ENCODE measurements around the gene CLN6. TPM values are rescaled to one million over a fixed set of nuclear protein-coding genes. Genes with fewer than 3 reads are reported as not detected.
A peak's percentile ranks its signal among the peaks of the same experiment; 100 is the strongest.

CLN6 gene
- total RNA-seq, 1 experiment from 2014 or later: 71.9 TPM

DNA sequence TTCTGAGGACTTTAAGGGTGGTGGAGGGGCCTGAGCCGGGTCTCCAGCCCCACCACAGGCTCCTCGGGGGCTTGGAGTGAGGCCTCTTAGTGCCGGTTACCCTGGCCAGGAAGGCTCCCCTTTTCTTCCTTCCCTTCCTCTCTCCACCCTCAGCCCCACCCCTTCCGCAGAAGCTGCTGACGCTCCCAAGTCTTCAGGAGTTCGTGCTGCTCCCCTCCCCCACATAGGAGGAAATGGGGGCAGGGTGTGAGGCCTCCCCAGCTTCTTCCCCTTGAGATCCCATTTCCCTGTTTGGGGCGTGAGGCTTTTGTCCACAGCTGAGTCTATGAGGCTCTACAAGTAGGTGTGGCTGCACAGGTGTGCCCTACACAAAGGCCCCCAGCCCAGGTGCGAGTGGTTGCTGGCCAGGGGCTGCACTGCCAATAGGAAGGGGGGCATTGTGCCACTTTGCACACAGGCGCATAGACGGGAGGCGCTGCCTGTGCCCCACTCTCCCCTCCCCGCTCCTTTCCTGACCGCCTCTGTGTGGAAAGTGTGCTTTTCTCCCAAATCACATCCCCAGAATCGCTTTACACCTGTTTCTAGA lies 23.5 kb downstream of the CLN6 start:
- Mint-ChIP-seq H3K36me3 (ENCODE audit: insufficient read depth in 1 of 3, low read depth in 3 of 3) (peaks cover 5 to 12% (median 8%) of the 10 kb centered on the region in 3 experiments; a peak in 4 of 7 replicates), H3K27ac (peak overlapping the region; percentile 82 to 95 (median 94); a peak in 6 of 7 replicates)
- no peaks in the 10 kb centered on the region for H3K79me2 ChIP-seq (ENCODE audit: insufficient read depth, low read length)

More for the DNA sequence above, 23.5 kb downstream of the CLN6 start:
- Histone ChIP-seq H2AK5ac (ENCODE audit: insufficient read length, low read length) (no peak overlapping the region), H2BK120ac (ENCODE audit: low read depth, low read length, poor library complexity, severe bottlenecking) (no peak overlapping the region), H3K4me2 (ENCODE audit: insufficient read depth, insufficient read length, low read length) (no peak overlapping the region), H3K9ac (ENCODE audit: extremely low read depth, insufficient read length, low read length) (no peak overlapping the region), H3K4me1 (ENCODE audit: insufficient read depth, low read length) (peaks cover 11% of the 10 kb centered on the region), H2BK5ac (ENCODE audit: insufficient read length, low read length) (no peak overlapping the region), H3K23me2 (ENCODE audit: insufficient read length, low read depth, low read length, poor library complexity, severe bottlenecking) (no peaks in the 10 kb centered on the region), H4K91ac (ENCODE audit: insufficient read length, low read depth, low read length) (no peak overlapping the region), H3K18ac (ENCODE audit: insufficient read length, low read depth, low read length) (no peak overlapping the region), H4K8ac (replicated peaks; ENCODE audit: insufficient read length, low read depth, low read length) (no peak overlapping the region), H3K56ac (ENCODE audit: insufficient read length, low read depth, low read length) (no peak overlapping the region), H3K23ac (ENCODE audit: insufficient read length, low read depth, low read length) (no peak overlapping the region), H2BK12ac (ENCODE audit: insufficient read length, low read depth, low read length) (no peak overlapping the region), H4K5ac (ENCODE audit: insufficient read length, low read depth, low read length) (no peak overlapping the region), H2BK15ac (ENCODE audit: low read depth, low read length) (no peak overlapping the region), H3K9me3 (ENCODE audit: control insufficient read depth, low read depth, low read length) (no peaks in the 10 kb centered on the region), H3K4ac (ENCODE audit: low read depth, low read length) (no peak overlapping the region), H3K14ac (ENCODE audit: insufficient read depth, low read length) (peak overlapping the region; percentile 45; the same call in 1 of the 2 replicates), H3K79me1 (ENCODE audit: insufficient read depth, low read depth, low read length, poor library complexity, severe bottlenecking) (peaks cover 4% of the 10 kb centered on the region), H2BK20ac (ENCODE audit: low read depth, low read length, poor library complexity, severe bottlenecking) (no peak overlapping the region), H3T11ph (ENCODE audit: low read length) (no peak overlapping the region), H2AFZ (ENCODE audit: low read length) (no peak overlapping the region), H3K27ac (ENCODE audit: insufficient read length, low read depth, low read length) (no peak overlapping the region), H4K20me1 (ENCODE audit: control insufficient read depth, insufficient read depth, insufficient read length) (no peaks in the 10 kb centered on the region), H3K27me3 (ENCODE audit: insufficient read depth, low read length) (no peaks in the 10 kb centered on the region)
- WGBS (ENCODE audit: extremely low coverage, insufficient read length, low lambda C conversion rate): no CpG with 5 or more reads among the region's 14 CpGs
- peak; percentile 66 for DNase-seq
- H3K4me1 Mint-ChIP-seq: peaks cover 34 to 45% of the 10 kb centered on the region in 2 experiments
- no peaks in the 10 kb centered on the region; the same call in 1 of the 2 replicates for H3K27me3 Mint-ChIP-seq (ENCODE audit: low read depth)
- H3K4me3 Mint-ChIP-seq: peak overlapping the region in 1 of 2 experiments; percentile 25; a peak in 1 of 5 replicates
- H3K9me3 Mint-ChIP-seq: no peaks in the 10 kb centered on the region
- TF ChIP-seq CTCF (conservative IDR thresholded peaks at IDR 0.05): no peak

All from H9 (cell line).